ENCODE results near the gene DDX39A. TPM values are rescaled to one million over a fixed set of nuclear protein-coding genes. Genes with fewer than 3 reads are reported as not detected.
"Not testable (repeated sequence)": the region's sequence is repeated elsewhere in the genome, so short reads cannot be mapped to it uniquely, and the experiment has no call there.

The DDX39A gene
- total RNA-seq, 2 donors from 2014 or later, result 25.5 to 29.8 TPM

DNA sequence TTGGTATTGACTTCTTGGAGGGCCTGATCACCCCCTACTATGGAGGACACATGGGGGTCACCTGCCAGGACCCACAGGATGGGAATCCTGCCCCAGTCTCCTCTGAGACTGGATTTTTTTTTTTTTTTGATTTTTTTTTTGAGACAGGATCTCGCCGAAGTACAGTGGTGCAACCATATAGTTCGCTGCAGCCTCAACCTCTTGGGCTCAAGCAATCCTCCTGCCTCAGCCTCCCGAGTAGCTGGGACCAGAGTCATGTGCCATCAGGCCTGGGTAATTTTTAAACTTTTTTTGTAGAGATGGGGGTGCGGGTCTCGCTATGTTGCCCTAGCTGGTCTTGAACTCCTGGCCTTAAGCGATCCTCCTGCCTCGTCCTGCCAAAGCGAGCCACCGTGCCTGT lies 52.1 kb downstream of the DDX39A start:
- Histone ChIP-seq H3K4me1 (peaks cover 0 to 29% of the 10 kb centered on the region in 2 donors), H3K4me3 (no peak overlapping the region), H3K27me3 (no peaks in the 10 kb centered on the region), H3K36me3 (no peaks in the 10 kb centered on the region), H3K9me3 (no peaks in the 10 kb centered on the region), H3K27ac (no peak overlapping the region)
- no peak for DNase-seq (ENCODE audit: low spot score)
- TF ChIP-seq, protein P1, sequence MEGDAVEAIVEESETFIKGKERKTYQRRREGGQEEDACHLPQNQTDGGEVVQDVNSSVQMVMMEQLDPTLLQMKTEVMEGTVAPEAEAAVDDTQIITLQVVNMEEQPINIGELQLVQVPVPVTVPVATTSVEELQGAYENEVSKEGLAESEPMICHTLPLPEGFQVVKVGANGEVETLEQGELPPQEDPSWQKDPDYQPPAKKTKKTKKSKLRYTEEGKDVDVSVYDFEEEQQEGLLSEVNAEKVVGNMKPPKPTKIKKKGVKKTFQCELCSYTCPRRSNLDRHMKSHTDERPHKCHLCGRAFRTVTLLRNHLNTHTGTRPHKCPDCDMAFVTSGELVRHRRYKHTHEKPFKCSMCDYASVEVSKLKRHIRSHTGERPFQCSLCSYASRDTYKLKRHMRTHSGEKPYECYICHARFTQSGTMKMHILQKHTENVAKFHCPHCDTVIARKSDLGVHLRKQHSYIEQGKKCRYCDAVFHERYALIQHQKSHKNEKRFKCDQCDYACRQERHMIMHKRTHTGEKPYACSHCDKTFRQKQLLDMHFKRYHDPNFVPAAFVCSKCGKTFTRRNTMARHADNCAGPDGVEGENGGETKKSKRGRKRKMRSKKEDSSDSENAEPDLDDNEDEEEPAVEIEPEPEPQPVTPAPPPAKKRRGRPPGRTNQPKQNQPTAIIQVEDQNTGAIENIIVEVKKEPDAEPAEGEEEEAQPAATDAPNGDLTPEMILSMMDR (IDR thresholded peaks at IDR 0.05), result no peak

DNA sequence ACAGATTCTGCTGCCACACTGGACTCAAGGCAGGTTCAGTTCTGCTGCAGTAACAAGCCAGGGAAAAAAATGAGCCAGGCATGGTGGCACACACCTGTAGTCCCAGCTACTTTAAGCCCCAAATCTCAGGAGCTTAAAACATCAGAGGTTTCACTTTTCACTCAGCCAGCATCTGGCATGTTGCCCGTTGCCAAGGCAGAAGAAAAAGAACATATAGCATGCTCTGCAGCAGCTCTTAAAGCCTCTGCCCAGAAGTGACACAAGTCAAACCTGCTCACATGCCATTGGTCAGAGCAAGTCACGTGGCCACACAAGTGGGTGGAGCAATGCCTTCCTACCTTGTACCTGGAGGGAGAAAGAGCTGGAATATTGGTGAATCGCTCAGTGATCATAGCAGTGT lies 52.6 kb downstream of the DDX39A start:
- TF ChIP-seq, protein P1 (IDR thresholded peaks at IDR 0.05), result no peak
- Histone ChIP-seq H3K36me3 (no peaks in the 10 kb centered on the region), H3K27me3 (no peaks in the 10 kb centered on the region), H3K4me1 (peaks cover 0 to 29% of the 10 kb centered on the region in 2 donors), H3K4me3 (no peak overlapping the region), H3K9me3 (no peaks in the 10 kb centered on the region), H3K27ac (no peak overlapping the region)
- peak; percentile 65 for DNase-seq (ENCODE audit: low spot score)

DNA sequence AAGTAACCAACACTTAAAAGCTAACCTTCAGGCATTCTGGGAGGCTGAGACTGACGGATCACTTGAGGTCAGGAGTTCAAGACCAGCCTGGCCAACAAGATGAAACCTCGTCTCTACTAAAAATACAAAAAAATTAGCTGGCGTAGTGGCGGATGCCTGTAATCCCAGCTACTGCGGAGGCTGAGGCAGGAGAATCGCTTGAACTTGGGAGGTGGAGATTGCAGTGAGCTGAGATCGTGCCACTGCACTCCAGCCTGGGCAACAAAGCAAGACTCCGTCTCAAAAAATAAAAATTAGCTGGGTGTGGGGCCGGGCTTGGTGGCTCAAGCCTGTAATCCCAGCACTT lies 55.1 kb downstream of the DDX39A start:
- H3K27me3 ChIP-seq; H3K36me3 ChIP-seq; H3K4me3 ChIP-seq; H3K9me3 ChIP-seq; DNase-seq (ENCODE audit: low spot score): not testable (repeated sequence)
- H3K4me1 ChIP-seq, result peaks cover 0 to 15% of the 10 kb centered on the region in 2 donors
- peak overlapping the region; percentile 68 for H3K27ac ChIP-seq

DNA sequence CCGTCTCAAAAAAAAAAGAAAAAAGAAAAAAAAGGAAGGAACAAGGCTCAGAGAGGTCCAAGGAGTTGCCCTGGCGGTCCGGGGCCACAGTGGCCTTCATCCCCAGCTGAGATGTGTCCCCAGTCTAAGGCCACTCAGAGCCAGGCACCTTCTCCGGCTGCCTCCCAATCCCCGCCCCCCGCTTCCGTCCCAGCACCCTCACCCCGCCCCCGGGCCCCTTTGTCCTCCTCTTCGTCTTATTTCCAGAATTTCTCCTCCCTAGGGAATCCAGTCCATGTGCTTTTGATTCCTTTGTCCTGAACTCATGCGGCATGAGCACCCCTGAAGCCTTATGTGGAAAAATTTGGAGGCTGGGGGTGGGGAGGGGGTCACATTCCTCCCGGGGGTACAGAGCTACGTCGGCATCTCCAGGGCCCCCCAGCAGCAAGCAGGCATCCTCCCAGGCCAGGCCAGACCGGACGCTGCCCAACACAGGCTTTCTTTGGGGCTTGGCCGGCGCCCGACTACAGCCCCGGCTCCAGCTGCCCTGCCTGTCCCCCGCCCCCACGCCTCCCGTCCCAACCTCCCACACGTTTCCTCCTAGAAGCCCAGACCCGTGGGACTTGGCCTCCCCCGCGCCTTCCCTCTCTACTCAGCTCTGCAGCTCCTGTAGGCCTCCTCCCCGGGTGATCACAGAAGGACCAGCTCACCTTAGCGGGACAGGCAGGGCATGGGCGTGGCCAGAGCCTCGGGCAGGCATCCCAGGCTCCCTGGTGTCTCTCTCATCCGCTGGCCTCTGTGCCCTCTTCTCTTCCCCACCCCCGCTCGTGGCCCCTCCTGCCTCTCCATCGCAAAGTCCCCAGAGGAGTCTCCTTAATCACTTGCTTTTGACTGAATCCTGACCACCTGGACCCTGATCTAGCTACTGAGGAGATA lies 55.7 kb downstream of the DDX39A start:
- TF ChIP-seq, protein P1 (IDR thresholded peaks at IDR 0.05), result no peak
- Histone ChIP-seq H3K27me3 (no peaks in the 10 kb centered on the region), H3K9me3 (no peaks in the 10 kb centered on the region), H3K27ac (peak overlapping the region; percentile 68), H3K36me3 (no peaks in the 10 kb centered on the region), H3K4me3 (peak overlapping the region in 1 of 2 donors; percentile 38), H3K4me1 (peaks cover 0 to 15% of the 10 kb centered on the region in 2 donors)
- peak; percentile 67 for DNase-seq (ENCODE audit: low spot score)

DNA sequence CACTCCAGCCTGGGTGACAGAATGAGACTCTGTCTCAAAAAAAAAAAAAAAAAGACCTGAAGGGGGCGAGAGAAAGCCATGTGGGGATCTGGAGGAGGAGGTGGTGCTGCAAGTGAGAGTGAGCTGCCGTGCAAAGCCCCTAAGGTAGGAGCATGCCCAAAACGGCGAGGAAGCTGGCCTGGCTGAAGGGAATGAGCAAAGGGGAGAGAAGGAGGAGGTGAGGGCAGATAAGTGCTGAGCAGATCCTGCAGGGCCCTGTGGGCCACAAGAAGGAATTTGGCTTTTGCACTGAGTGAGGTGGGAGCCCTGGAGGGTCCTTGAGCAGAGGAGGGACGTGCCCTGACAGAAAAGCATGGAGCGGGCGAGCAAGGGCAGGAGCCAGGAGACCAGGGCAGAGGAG lies 57.3 kb downstream of the DDX39A start:
- Histone ChIP-seq H3K36me3 (no peaks in the 10 kb centered on the region), H3K27me3 (no peaks in the 10 kb centered on the region), H3K27ac (no peak overlapping the region), H3K4me1 (peaks cover 0 to 15% of the 10 kb centered on the region in 2 donors), H3K4me3 (no peak overlapping the region), H3K9me3 (no peaks in the 10 kb centered on the region)
- TF ChIP-seq, protein P1 (IDR thresholded peaks at IDR 0.05), result no peak
- DNase-seq (ENCODE audit: low spot score), result no peak

Other genes with a start within 250 kb of the DDX39A start
- 10 to 100 TPM; 21.0 to 31.2 TPM for gene ADGRL1, start 213.2 kb downstream of the DDX39A start, total RNA-seq
- gene ADGRE5, start 37.9 kb downstream of the DDX39A start, total RNA-seq, result 10 to 100 TPM; 33.9 to 37.3 TPM
- 100 to 1,000 TPM in 1 of 2 donors, 10 to 100 TPM in 1; 87.2 to 111 TPM for gene PKN1, start 14.0 kb upstream of the DDX39A start, total RNA-seq
- gene PTGER1, start 56.0 kb upstream of the DDX39A start, total RNA-seq, result not detected
- 10 to 100 TPM; 49.6 to 58.2 TPM for gene GIPC1, start 76.8 kb upstream of the DDX39A start, total RNA-seq
- gene DNAJB1, start 99.1 kb upstream of the DDX39A start, total RNA-seq, result 10 to 100 TPM; 36.5 to 52.9 TPM
- gene TECR, start 110.3 kb upstream of the DDX39A start, total RNA-seq, result 10 to 100 TPM; 60.3 to 63.9 TPM
- gene NDUFB7, start 152.7 kb upstream of the DDX39A start, total RNA-seq, result 100 to 1,000 TPM; 593 to 729 TPM
- gene CLEC17A, start 163.7 kb upstream of the DDX39A start, total RNA-seq, result not detected

Data from right atrium auricular region (tissue), 2 donors.